Measurements from ENCODE around the gene MAP3K14.

MAP3K14 gene

DNA sequence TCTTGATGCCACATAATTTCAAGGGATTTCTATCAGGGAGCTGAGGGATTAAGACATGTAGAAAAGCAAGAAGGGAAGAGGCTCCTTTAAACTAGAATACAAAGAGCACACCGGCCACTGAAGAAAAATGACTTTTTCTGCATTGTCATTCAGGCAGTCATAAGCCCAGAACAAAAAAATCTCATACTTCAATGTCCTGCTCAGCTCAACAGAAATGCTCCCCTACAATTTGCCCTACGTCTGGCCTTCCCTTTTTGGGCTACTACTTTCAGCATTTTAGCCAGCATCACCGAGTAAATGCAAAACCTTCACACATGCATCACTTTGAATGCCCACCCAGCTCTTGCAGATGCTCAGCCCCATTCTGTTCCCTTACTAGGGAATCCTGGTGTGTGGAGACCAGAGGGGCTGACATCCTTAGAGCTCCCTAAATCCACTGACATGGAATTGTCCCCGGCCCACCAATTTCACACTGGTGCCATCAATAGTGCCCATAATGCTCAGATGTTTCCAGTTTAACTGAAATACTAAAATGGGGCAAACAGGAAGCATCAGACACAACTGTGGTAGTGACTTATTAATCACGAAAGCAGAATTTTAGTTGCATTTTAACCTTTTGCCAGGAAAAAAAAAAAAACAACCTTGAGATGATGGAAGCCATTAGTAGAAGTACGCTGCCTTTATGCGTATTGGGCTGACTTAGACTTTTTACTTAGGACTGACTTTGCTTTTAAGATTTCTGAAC, 2.7 kb downstream of the MAP3K14 start:
- peaks cover 7% of the 10 kb centered on the region for H3K27me3 ChIP-seq (ENCODE audit: insufficient read depth, insufficient read length)
- TF ChIP-seq SUZ12 (IDR thresholded peaks at IDR 0.05; ENCODE audit: extremely low read depth, insufficient read depth, insufficient read length) (no peak), YY1 (IDR thresholded peaks at IDR 0.05; ENCODE audit: insufficient read depth, insufficient read length) (no peak), ZNF274 (IDR thresholded peaks at IDR 0.05; ENCODE audit: low read depth, low read length) (no peak)
- no peaks in the 10 kb centered on the region for H3K9me3 ChIP-seq (ENCODE audit: insufficient read depth, low read length)
- no peak for DNase-seq (ENCODE audit: low read depth, low spot score)
- peaks cover 45% of the 10 kb centered on the region for H3K36me3 ChIP-seq (ENCODE audit: insufficient read depth, insufficient read length, low read length)
- peaks cover 16% of the 10 kb centered on the region for H3K4me1 ChIP-seq (ENCODE audit: insufficient read depth, insufficient read length)
- no peak overlapping the region for H3K4me3 ChIP-seq (ENCODE audit: insufficient read length, low read depth)
- H3K9ac ChIP-seq (ENCODE audit: insufficient read length, low read depth), result peak overlapping the region; percentile 6

DNA sequence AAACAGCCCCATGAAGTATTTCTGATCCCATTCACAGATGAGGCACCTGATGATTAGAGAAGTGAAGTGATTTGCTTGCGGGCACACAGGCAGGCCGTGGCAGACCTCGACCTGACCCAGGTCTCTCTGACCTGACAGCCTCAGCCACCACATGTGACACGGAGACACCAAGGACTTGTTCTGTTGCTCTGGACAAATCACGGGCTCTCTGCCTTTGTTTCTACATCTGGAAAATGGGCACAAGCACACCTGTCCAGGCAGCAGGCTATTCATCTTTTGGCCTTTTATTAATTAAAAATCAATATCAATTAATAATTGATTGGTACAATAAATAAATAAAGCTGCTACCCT, 3.4 kb downstream of the MAP3K14 start:
- Histone ChIP-seq H3K27me3 (ENCODE audit: insufficient read depth, insufficient read length) (peaks cover 7% of the 10 kb centered on the region), H3K36me3 (ENCODE audit: insufficient read depth, insufficient read length, low read length) (peaks cover 50% of the 10 kb centered on the region), H3K4me3 (ENCODE audit: insufficient read length, low read depth) (no peak overlapping the region), H3K9me3 (ENCODE audit: insufficient read depth, low read length) (no peaks in the 10 kb centered on the region), H3K9ac (ENCODE audit: insufficient read length, low read depth) (no peak overlapping the region), H3K4me1 (ENCODE audit: insufficient read depth, insufficient read length) (peaks cover 16% of the 10 kb centered on the region)
- TF ChIP-seq SUZ12 (IDR thresholded peaks at IDR 0.05; ENCODE audit: extremely low read depth, insufficient read depth, insufficient read length) (no peak), ZNF274 (IDR thresholded peaks at IDR 0.05; ENCODE audit: low read depth, low read length) (no peak), YY1 (IDR thresholded peaks at IDR 0.05; ENCODE audit: insufficient read depth, insufficient read length) (no peak)
- DNase-seq (ENCODE audit: low read depth, low spot score), result no peak

DNA sequence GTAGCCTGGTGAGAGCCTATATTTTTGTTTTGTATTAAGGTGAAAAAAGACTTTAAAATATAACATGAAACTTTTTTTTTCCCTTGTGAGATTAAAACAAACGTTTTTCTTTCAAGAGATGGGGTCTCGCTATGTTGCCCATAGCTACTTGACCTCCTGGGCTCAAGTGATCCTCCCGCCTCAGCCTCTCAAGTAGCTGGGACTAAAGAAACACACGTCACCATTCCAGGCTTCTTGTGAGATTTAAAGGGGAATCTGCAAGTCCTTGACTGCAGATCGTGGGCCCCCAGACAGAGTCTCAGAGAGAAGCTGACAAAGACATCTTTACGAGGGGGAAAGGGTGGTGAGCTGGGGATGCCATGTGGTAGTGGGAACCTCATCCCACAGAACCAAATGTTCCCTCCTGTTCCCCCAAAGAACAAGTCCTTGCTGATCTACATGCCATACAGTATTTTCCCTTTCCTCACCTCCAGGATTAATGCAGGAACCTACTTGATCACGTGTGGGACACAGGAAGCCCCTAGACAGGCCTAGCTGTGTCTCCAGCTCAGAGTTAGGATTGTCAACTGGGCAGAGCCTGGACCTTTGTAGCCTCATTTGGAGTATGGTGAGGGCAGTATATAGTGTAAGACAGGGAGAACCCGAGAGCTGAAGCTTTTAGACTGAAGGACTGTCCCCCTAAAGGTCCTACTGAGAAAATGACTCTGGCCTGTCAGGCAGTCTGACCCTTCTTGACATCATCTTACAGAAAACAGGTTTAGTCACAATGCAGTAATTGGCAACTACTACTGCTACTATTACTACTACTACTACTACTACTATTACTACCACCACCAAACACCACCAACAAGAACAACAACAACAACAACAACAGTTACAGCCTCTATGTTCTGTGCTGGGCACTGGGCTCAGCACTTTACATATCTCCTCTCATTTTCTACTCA, 4.1 kb downstream of the MAP3K14 start:
- H3K4me3 ChIP-seq (ENCODE audit: insufficient read length, low read depth), result no peak overlapping the region
- peaks cover 55% of the 10 kb centered on the region for H3K36me3 ChIP-seq (ENCODE audit: insufficient read depth, insufficient read length, low read length)
- H3K4me1 ChIP-seq (ENCODE audit: insufficient read depth, insufficient read length), result peaks cover 13% of the 10 kb centered on the region
- no peak overlapping the region for H3K9ac ChIP-seq (ENCODE audit: insufficient read length, low read depth)
- no peaks in the 10 kb centered on the region for H3K9me3 ChIP-seq (ENCODE audit: insufficient read depth, low read length)
- H3K27me3 ChIP-seq (ENCODE audit: insufficient read depth, insufficient read length), result peaks cover 7% of the 10 kb centered on the region
- no peak for DNase-seq (ENCODE audit: low read depth, low spot score)
- TF ChIP-seq SUZ12 (IDR thresholded peaks at IDR 0.05; ENCODE audit: extremely low read depth, insufficient read depth, insufficient read length), result no peak

DNA sequence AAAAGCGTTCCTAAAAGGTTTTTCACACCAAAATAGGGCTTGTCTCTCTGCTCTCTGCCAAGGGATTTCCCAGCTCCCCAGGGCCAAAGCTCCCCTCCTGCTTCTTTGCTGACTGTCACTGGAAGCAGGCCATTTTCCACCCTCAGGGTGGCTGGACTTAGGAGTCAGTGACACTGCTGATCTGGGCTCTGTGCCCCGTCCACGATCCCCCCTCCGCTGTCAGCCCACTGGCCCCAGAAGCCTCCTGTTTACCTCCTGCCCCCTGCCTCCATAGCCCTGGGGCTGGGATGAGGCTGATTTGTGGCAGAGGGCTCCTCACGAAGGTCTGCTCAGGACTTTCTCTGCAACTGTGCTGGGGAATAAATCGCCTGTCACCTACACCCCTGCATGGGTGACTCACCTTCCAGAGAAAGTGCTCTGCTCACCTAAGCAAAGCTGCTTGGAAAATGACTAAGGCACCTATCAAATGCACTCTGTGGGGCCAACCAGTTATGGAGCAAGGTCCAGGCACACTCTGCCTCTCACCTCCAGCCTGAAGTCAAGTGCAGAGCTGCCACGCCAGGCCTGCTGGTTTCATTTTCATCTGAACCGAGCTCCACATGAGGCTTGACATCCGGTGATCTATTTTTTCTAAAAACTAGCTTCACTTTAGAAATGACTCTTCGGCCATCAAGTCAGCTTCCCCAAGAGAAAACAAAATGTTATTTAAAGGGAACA, 4.9 kb downstream of the MAP3K14 start:
- DNase-seq (ENCODE audit: low read depth, low spot score), result no peak
- Histone ChIP-seq H3K27me3 (ENCODE audit: insufficient read depth, insufficient read length) (peaks cover 7% of the 10 kb centered on the region), H3K4me1 (ENCODE audit: insufficient read depth, insufficient read length) (peaks cover 13% of the 10 kb centered on the region), H3K9me3 (ENCODE audit: insufficient read depth, low read length) (no peaks in the 10 kb centered on the region), H3K4me3 (ENCODE audit: insufficient read length, low read depth) (no peak overlapping the region), H3K9ac (ENCODE audit: insufficient read length, low read depth) (peak overlapping the region; percentile 37), H3K36me3 (ENCODE audit: insufficient read depth, insufficient read length, low read length) (peaks cover 55% of the 10 kb centered on the region)
- TF ChIP-seq ZNF274 (IDR thresholded peaks at IDR 0.05; ENCODE audit: low read depth, low read length) (no peak), SUZ12 (IDR thresholded peaks at IDR 0.05; ENCODE audit: extremely low read depth, insufficient read depth, insufficient read length) (no peak), YY1 (IDR thresholded peaks at IDR 0.05; ENCODE audit: insufficient read depth, insufficient read length) (no peak)

- Histone ChIP-seq H3K4me3 (ENCODE audit: insufficient read length, low read depth) (no peak overlapping the region), H3K4me1 (ENCODE audit: insufficient read depth, insufficient read length) (peaks cover 13% of the 10 kb centered on the region), H3K9ac (ENCODE audit: insufficient read length, low read depth) (peak overlapping the region; percentile 37), H3K36me3 (ENCODE audit: insufficient read depth, insufficient read length, low read length) (peaks cover 55% of the 10 kb centered on the region), H3K9me3 (ENCODE audit: insufficient read depth, low read length) (no peaks in the 10 kb centered on the region), H3K27me3 (ENCODE audit: insufficient read depth, insufficient read length) (peaks cover 7% of the 10 kb centered on the region)
- TF ChIP-seq SUZ12 (IDR thresholded peaks at IDR 0.05; ENCODE audit: extremely low read depth, insufficient read depth, insufficient read length) (no peak), YY1 (IDR thresholded peaks at IDR 0.05; ENCODE audit: insufficient read depth, insufficient read length) (no peak), ZNF274 (IDR thresholded peaks at IDR 0.05; ENCODE audit: low read depth, low read length) (no peak)
- DNase-seq (ENCODE audit: low read depth, low spot score), result no peak
Observed at GRCh38 chr17:45311401-45311759, 5.4 kb downstream of the MAP3K14 start.

- H3K9me3 ChIP-seq (ENCODE audit: insufficient read depth, low read length), result no peaks in the 10 kb centered on the region
- no peak overlapping the region for H3K4me3 ChIP-seq (ENCODE audit: insufficient read length, low read depth)
- H3K9ac ChIP-seq (ENCODE audit: insufficient read length, low read depth), result no peak overlapping the region
- TF ChIP-seq SUZ12 (IDR thresholded peaks at IDR 0.05; ENCODE audit: extremely low read depth, insufficient read depth, insufficient read length) (no peak), ZNF274 (IDR thresholded peaks at IDR 0.05; ENCODE audit: low read depth, low read length) (no peak), YY1 (IDR thresholded peaks at IDR 0.05; ENCODE audit: insufficient read depth, insufficient read length) (no peak)
- DNase-seq (ENCODE audit: low read depth, low spot score), result no peak
- peaks cover 62% of the 10 kb centered on the region for H3K36me3 ChIP-seq (ENCODE audit: insufficient read depth, insufficient read length, low read length)
- peaks cover 15% of the 10 kb centered on the region for H3K4me1 ChIP-seq (ENCODE audit: insufficient read depth, insufficient read length)
- H3K27me3 ChIP-seq (ENCODE audit: insufficient read depth, insufficient read length), result no peaks in the 10 kb centered on the region
Observed at GRCh38 chr17:45310380-45311324, 6.2 kb downstream of the MAP3K14 start.
